NK-92 (cell line): ENCODE results near the gene PAWR.
"Not testable (repeated sequence)": the region's sequence is repeated elsewhere in the genome, so short reads cannot be mapped to it uniquely, and the experiment has no call there.

Experiments
- DNase-seq: peaks from one replicate; lab custom pipeline; 2025; ENCODE audit not compliant: unreplicated experiment; lab: John Stamatoyannopoulos, UW

The PAWR gene

DNA sequence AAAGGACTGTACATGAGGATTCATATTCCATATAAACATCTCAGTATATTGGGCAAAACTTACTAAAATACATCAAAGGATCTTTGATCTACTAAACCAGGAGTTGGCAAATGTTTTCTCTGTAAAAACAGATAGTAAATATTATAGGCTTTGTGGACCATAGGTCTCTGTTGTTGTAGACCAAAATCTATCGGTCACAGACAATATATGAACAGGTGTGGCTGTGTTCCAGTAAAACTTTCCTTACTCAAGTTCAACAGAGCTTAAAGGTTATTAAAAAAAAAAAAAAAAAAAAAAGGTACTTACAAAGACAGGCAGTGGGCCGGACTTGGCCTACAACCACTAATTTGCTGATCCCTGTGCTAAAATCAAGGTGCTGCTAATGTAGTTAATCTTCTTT is 40.3 kb downstream of the PAWR start:
- DNase-seq = no peak

DNA sequence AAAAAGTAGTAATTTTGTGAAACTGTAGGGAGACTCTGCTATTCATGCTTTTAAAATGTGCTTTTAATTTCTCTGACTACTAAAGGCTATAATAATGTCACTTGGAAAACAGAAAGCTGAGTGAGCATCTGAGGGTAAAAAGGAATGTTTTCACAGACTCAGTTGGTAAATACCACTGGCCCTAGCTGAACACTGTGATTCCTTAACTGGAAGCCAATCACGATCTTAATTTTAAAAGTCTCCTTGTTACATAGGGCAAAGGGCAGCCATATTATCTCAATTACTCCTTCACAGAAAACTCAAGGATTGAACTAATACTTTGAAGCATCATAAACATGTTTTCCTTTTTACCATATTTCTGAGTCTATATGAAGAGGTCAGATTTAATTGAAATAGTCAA is 41.9 kb downstream of the PAWR start:
- DNase-seq = no peak

DNA sequence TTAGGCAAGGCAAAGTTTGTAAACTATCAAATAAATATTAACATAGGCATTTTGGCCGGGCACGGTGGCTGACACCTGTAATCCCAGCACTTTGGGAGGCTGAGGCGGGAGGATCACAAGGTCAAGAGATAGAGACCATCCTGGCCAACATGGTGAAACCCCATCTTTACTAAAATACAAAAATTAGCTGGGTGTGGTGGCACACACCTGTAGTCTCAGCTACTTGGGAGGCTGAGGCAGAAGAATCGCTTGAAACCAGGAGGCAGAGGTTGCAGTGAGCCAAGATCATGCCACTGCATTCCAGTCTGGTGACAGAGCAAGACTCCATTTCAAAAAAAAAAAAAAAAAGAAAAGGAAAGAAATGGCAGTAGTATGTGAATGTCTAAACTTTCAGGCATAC is 43.9 kb downstream of the PAWR start:
- DNase-seq = not testable (repeated sequence)

DNA sequence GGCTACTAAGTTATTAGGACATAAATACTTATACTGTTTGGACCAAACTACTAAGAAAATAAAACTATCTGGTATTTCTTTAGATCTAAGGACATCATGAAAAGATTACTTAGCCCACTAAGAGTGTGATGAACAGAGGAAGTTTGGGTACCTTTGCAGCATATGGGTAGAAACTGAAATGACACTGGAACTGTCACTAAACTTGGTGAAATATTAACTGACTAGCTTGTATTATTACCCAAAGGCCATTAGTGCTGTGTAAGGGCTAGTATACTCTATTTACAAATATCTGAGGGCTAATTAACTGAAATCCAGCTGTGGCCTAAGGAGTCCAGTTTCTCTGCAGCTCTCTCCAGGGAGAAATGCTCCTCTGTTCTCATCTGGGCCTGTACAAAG is 45.5 kb downstream of the PAWR start:
- DNase-seq = no peak

DNA sequence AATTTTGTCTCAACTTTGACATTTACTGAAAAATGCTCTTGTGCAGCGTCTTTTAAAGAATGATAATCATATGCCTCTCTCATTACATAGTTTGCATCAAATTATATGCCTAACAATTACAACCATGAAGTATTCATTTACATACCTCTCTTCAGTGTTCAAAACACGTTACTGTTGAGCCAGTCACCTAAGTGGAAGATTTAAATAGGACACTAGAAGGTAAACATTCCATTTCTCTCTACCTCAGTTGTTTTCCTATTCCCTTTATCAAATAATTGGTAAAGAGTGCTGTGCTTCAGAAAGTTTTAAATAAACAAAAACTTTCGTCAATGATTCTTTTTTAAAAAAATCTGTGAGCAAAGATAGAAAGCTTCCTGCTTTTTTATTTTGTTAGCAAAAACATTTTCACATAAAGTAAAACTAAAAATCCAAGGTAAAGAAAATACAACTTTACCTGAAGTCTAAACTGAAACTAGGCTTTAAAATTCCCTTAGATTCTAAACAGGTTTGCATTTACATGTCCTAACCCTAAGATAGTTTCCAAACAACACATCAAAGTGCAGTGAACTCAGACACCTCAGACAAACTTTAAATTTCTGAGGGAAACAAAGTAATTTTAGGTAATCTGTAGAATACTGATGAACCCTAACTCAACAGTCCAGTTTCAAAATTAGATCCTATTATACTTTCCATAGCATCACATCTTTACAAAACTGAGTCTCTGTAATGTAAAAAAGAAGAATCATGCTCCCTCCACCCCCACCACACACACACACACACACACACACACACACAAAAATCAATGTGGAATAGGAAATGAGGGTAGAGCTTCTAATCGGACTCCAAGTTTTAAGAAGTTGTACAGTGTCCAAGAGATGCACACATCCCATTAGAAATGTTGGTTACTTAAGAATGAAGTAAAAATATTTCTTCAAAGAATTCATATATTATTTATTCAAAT is 46.2 kb downstream of the PAWR start:
- no peak for DNase-seq

DNA sequence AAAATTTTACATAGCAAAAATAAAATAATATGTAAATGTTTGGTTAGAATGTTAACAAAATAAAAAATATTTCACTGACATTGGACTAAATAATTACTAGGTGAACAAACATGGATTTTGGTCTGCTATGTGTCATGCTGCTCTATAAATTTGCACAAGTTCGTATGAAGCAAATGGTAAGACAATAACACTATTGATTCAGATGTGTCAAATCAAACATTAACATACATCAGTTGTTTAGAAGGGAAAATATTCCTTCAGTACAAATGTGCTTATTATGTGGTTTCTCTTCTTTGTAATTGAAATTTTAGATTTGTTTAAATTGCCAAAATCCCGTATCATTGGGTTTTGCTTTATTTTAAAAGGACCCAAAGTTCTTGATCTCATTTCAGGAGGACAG is 46.9 kb downstream of the PAWR start:
- DNase-seq = no peak

DNA sequence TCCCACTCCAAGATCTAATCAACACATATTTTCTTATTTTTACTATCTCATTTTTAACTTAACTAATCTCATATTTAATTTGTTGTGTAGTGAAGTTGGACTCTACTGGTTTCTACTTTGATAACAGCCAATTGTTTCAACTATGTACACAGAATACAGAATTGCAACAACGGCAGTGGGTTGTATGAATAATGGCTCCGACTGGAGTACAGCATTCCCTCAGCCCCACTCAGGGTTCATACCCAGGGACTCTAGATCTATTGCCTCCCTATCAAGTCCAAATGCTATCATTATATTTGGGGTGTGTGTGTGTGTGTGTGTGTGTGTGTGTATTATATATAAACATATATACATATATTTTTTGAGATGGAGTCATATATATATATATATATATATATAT is 52.3 kb downstream of the PAWR start:
- no peak for DNase-seq

DNA sequence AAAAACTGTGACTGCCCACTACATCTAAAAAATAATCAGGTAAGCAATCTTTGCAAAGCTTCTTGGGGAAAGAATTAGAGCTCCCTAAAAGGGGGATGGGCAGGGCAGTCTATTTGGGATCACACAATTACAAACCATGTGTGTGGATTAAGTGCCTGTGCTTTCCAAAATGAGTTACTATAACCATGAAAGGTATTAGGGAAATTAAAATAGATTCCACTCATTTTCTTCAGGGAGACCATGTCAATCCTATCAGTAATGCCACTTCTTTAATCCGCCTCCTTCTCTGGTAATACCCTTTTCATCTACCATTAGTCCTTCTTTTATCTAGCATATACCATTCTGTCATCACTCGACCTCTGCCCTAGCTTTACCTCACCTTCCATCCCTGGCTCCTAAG is 53.7 kb downstream of the PAWR start:
- no peak for DNase-seq

DNA sequence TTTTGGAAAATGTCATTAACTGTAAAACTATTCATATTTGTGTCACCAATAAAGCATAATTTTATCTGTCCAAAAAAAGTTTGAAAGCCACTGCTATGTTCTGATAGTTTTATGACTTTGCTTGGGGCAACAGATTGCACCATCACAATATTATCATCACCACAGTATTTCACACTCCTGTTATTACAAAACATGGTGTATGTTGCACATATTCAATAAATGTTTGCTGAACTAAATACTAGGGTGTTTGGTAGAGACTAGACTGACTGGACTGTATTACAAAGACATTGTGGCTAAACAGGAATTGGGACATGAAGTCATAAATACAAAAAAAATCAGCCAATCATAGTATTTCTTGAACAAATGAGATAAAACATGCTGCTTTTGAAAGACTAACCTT is 55.1 kb downstream of the PAWR start:
- DNase-seq = no peak

DNA sequence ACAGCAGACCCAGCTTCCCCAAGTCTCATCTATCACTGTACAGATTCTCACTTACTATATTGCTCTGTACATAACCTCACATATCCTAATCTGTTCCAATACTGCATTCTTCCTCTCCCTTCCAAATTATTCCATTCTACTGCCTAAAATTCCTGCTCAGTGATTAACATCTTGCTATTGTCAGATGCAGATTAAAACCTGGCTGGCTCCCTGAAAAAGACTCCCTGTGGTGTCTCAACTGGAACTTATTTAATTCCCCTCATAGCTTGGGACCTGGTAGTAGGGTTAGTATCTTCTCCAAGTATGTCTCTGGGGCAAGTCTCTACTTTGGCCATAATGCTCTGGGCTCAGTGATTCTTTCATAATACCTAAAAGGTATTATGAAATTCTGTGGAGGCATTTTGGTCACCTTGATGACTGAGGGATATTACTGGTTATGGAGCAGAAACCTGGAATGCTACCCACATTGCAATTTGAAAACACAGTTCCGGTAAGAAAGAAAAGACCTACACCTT is 55.8 kb downstream of the PAWR start:
- DNase-seq = no peak

DNA sequence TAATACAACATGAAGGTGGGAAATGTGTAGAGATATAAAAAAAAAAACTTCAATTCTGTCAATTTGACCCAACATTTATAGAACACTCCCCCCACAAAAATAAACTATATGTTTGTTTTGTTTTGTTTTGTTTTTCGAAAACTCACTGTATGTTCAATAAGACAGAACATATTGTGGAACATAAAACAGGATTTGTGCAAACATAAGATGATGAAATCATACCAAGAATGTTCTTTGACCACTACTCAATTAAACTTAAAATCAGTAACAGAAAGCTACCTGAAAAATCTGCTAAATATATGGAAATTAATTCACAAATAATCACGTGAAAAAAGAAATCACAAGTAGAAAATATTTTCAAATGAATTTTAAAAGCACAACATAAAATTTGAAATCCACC is 61.2 kb downstream of the PAWR start:
- DNase-seq = no peak

DNA sequence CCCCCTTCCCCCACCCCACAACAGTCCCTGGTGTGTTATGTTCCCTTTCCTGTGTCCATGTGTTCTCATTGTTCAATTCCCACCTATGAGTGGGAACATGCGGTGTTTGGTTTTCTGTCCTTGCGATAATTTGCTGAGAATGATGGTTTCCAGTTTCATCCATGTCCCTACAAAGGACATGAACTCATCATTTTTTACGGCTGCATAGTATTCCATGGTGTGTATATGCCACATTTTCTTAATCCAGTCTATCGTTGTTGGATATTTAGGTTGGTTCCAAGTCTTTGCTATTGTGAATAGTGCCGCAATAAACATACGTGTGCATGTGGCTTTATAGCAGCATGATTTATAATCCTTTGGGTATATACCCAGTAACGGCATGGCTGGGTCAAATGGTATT is 64.0 kb downstream of the PAWR start:
- DNase-seq = not testable (repeated sequence)

DNA sequence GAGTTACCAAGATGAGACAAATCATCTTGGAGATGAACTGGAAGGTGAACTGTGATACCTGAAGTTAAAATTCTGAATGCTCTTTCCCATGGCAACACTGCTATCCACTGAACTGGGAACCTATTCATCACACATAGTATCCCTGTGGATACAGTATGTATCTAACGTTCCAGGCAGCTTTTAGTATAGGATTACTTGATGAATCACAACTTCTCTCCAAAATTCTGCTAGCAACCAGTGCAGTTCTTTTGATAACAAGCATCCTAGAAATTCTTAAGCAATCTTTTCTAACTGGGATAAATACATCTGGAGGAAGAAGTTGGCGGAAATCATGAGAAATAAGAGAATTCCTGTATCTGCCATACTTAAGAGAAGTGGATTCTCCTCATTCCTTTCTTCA is 66.4 kb downstream of the PAWR start:
- DNase-seq = no peak

DNA sequence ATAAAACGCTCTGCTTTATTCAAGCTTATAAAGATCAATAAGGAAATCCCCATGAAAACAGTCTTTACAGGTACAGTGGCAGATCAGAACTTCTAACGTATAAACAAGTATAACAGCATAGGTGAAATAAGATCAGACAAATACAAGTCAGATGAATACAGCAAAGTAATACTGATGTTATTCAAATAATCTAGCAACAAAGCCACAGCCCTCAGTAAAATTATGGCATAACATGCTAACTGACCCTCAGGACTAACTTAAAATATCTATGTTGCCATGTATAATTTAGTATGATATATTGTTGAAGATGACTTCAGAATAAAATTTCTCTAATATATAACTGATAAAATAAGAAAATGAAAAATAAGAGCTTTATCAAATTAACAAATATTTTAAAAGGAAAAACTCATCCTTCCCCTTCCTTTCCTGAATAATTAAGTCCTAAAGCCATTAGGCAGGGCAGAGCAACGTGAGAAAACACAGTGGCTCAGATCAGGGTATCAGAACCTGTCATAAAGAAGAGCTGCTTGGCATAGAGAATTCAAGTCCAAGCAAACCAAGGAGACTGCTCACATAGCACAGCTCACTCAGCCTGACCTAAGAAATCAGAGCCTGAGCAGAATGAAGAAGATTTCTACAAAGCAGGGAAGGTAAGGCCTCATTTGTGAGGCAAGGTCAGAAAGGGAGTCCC is 70.7 kb downstream of the PAWR start:
- DNase-seq = no peak

DNA sequence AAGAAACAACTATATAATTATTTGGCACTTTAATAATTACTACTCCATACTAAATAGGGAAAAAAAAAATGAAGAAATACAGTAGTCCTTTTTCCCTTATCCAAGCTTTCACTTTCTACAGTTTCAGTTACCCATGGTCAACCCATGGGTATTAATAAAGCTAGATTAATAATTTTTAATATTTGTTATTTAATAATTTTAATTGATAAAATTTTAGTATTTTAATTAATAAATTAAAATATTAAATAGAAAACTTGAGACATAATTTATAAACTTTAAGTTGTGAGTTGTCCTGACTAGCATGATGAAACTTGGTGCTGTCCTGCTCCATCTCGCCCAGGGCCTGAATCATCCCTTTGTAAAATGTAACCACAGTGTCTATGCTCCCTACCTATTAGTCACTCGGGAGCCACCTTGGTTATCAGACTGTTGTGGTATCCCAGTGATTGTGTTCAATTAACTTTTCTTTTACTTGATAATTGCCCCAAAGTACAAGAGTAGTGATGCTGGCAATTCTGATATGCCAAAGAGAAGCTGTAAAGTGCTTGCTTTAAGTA is 71.8 kb downstream of the PAWR start:
- DNase-seq = no peak

DNA sequence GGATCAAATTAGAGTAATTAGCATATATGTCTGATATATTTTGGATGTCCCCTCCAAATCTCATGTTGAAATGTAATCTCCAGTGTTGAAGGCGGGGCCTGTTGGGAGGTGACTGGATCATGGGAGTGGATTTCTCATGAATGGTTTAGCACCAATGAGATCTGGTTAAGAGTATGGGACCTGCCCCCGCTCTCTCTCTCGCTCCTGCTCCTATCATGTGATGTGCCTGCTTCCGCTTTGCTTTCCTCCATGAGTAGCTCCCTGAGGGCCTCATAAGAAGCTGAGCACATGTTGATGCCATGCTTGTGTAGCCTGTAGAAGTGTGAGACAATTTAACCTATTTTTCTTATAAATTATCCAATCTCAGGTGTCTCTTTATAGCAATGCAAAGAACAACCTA is 73.1 kb downstream of the PAWR start:
- DNase-seq = no peak

DNA sequence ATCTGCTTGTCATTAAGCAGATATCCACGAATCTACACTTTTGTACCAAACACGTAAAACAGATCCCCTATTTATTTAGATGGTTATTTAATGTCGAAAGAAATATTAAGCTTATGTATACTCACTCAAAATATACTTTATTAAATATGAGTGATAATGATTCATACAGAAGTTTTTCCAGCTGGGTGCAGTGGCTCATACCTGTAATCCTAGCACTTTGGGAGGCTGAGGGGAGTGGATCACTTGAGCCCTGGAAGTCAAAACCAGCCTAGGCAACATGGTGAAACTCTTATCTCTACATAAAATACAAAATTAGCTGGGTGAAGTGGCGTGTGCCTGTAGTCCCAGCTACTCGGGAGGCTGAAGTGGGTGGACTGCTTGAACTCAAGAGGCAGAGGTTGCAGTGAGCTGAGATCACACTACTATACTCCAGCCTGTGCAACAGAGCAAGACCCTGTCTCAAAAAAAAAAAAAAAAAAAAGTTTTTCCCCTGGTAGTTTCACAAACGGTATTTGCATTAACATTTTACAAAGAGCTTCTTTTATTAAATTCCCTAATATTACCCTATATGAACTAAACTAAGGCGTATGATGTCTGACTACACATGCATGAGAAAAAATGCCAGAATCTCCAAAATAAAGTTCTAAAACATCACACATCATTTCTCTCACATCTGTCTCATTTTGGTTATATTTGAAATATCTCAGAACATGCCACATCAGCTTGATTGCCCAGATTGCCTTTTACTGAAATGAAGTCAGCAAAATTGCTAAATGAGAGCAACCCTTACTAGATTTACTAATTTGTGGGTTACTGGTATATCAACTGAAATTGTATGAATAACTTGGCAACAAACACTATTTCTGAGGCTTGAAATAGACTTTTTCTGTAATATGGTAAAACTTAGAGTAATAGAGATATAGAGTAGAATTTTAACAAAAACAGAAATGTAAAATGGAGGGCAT is 74.9 kb downstream of the PAWR start:
- no peak for DNase-seq

DNA sequence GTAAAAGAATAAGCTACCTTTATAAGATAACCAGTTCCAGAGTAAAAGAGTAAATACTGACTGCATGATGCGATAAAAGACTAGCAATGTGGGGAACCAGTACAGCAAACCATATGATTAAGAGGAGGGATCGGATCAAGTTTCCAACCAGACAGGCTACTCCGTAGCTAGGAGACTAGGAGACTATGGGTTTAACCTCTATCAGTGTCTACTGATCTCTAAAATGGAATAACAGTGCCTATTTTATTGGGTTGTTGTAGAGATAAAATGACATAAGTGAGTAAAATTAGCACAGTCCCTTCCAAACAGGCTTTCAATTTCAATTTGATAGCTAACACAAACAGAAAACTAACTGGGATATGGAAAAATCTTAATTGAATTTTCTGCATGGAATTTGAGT is 76.0 kb downstream of the PAWR start:
- DNase-seq = no peak

DNA sequence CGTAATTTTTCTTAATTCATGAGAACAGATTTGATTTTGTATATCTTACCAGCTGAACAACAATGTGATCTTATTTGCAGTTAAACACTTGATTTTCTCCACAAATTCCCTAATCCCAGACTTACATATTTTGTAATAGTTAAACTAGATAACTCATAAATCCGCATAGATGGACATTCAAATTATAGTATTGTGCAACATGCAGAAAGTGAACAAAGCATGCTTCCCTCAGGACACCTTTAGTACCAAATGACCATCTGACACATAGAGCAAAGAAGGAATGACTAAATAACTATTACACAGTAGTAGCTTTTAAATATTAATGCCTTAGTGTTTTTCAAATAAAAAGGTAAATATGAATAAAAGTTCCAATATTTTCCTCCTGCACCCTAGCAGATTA is 88.9 kb downstream of the PAWR start:
- DNase-seq = no peak

DNA sequence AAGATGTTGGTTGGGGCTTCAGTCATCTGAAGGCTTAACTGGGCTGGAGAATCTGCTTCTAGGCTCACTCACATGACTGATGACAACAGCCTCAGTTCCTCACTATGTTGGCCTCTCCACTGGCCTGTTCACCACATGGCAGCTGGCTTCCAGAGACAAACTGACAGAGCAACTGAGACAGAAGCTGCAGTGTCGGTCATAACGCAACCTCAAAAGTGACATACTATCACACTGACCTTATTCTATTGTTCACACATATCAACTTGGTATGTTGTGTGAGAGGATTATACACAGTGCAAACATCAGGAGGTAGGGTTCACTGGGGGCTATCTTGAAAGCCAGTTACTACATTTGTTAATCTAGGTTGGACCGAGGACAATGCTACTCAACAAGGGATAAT is 92.9 kb downstream of the PAWR start:
- no peak for DNase-seq
